ENCODE measurements around the gene UBL4A.

DNA sequence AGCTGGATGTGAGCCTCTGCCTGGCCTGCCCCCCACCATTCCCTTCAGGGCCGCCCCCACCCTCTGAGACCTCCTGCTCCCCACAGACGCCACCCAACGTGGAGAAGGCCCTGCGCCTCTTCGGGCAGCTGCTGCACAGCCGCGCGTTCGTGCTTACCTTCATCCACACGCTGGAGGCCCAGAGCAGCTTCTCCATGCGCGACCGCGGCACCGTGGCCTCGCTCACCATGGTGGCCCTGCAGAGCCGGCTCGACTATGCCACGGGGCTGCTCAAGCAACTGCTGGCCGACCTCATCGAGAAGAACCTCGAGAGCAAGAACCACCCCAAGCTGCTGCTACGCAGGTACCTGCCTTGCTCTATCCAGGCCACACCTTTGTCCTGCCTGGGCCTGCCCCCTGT is 18.2 kb downstream of the UBL4A start:
- TF ChIP-seq GATA3 (IDR thresholded peaks at IDR 0.05; ENCODE audit: low read depth, low read length) (no peak), GATA2 (IDR thresholded peaks at IDR 0.05; ENCODE audit: low read depth, low read length) (no peak)
